ENCODE data around the gene NACC2.

NACC2 gene

DNA sequence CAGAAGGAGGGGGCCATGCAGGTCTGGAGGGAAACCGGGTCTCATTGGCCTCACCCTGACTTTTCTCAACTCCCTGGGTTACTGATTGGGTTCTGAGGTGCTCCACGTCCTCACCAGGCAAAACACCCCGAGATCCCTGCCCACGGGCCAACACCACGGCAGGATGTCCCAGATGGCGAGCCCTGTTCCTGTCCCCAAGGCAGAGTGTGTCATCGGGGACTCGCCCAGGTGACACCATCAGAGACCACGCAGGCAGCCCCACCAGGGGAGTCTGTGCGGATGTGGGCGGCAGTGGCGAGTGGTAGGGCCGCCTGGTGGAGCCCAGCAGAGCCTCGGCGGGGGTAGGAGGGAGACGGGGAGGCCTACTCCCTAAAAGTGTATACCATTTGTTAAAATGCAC, 74.9 kb downstream of the NACC2 start:
- DNase-seq: no peak

DNA sequence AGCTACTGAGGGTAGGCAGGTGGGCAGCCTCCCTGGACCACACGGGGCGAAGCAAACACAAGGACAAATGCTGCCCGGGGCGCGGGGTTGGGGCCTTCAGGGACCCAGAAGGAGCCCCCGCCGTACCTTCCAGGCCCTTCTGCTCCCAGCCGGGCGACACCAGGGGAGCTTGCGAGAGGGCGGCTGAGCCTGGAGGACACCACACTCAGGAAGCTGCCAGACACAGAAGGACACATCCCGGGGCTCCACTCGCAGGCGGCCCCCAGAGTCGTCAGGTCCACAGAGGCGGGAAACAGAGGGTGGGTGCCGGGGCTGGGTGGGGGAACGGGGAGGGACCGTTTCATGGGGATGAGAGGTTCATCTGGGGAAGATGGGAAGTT, 75.4 kb downstream of the NACC2 start:
- DNase-seq: no peak

DNA sequence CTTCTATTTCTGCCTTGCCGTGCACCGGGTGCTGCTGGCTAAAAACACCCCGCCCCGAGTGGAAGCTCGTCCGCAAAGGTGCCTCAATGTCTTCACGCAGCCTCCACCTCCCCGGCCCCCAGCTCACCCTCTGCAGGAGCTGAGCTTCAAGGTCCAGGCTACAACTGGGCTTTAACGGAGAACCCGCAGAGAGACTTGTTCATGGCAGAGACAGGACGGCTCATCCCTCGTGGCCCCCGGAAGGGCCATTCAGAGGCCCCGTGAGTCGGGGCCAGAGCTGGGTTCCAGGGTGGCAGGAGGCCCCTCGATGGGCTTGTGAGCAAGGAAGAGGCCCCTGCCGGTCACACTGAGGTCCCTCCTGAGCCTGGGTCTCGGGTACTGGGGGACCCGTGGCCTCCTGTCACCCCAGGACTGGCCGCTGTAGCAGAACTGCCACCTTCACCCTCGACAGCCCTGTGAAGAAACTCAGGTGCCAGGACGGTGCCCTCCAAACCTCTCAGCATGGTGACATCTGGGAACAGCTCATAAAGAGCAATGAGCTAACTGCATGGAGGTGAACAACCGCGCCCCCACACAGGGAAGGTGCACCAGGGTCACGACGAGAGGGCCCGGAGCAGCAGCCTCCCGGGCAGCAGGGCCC, 75.9 kb downstream of the NACC2 start:
- no peak for DNase-seq

DNA sequence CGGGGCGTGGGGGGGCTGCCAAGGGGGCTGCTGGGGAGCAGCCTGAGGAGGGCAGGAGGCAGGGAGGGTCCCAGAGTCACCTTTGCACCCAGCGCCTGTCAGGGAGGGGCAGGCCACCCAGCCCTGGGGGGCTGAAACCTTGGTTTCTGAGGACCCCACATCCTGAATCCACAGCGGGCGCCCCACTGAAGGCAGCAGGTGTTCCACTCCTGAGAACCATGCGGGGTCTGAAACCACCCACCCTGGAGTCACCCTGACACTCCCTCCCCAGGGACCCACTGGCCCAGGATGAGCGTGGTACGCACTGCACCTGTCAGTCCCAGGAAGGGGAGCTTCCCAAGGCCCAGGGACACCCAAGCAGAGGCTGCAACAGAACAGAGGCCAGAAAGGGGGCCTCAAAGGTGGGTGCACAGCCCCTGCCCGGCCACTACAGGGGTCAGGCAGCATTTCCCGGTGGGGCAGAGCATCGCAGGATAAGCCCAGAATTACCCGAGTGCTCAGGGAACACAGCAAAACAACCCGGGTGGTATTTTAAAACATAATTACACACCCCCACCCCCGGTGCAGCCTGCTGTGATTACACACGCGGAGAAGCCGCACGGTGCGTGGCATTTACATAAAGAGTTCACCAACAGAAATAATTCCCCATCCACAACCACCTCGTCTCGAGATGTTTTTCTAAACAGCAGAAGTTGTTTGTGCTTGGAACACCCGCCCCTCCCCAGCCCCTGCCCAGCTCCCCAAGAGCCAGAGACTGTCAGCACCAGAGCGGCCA, 76.6 kb downstream of the NACC2 start:
- DNase-seq: no peak

DNA sequence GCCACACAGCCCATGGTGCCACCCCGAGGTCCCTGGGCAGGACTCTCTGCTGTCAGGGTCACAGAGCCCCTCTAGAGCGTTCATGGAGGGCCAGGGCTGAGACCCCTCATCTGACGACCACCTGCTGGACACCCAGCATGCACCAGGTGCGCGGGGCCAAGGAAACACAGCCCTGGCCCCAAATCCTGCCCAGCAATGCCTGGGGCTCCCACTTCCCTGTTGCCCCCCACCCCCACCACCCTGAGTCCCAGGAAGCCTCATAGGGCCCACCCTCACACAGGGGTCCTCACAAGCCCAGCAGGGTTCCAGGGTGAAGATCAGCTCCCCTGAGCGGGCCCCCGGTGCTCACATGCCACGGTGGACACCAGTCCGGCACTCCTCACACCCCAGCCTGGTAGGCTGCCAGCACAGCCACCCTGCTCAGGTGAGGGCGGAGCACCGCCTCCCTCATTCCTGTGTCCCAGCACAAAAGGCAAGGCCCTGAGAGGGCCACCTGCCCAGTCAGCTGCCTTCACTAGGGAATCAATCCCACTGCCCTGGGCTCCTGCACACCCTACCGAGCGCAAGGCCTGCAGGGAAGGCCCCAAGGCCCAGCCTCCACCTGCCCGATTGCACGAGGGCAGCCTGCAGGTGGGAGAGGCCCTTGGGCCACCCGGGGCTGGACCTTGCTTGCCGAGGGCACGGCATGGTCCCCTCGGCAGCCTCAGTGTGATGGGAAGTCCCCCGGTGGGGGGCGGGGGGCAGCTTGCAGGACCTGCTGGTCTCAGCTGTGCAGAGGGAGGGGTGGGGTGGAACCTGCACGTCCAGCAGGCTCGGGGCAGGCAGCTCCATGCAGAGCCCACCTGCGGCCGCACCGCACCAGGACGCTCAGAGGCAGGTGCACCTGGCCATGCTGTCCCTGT, 77.5 kb downstream of the NACC2 start:
- DNase-seq: no peak

DNA sequence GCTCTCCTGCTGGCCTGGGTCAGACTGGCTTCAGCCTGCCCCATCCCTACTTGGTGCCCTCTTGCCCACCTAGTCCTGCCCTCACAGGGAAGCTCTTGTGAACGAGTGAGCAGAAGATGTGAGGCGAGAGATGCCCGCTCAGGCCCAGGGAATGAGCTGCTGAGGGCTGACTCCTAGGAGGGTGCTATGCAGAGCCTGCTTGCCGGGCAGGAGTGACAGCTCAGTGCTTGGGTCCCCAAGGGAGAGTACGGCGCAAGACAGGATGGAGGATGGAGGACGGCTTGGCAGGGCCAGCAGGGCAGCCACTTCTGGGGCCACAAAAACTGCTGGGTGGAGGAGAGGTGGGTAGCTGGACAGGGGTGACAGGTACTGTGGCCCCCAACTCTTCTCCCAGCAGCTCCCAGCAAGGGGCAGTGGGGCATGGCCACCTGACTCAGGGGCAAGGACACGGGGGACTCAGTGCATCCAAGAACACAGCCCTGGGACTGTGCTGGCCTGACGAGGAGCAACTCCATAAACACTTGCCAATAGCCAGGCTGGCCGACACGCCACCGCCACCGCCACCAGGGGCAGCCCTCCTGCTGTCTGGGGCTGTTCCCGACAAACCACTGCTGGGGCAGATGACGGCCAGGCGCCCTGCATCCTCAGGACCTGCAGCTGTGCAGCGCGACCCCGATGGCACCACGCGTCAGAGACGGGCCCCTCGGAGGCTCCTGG, 78.4 kb downstream of the NACC2 start:
- DNase-seq: no peak

DNA sequence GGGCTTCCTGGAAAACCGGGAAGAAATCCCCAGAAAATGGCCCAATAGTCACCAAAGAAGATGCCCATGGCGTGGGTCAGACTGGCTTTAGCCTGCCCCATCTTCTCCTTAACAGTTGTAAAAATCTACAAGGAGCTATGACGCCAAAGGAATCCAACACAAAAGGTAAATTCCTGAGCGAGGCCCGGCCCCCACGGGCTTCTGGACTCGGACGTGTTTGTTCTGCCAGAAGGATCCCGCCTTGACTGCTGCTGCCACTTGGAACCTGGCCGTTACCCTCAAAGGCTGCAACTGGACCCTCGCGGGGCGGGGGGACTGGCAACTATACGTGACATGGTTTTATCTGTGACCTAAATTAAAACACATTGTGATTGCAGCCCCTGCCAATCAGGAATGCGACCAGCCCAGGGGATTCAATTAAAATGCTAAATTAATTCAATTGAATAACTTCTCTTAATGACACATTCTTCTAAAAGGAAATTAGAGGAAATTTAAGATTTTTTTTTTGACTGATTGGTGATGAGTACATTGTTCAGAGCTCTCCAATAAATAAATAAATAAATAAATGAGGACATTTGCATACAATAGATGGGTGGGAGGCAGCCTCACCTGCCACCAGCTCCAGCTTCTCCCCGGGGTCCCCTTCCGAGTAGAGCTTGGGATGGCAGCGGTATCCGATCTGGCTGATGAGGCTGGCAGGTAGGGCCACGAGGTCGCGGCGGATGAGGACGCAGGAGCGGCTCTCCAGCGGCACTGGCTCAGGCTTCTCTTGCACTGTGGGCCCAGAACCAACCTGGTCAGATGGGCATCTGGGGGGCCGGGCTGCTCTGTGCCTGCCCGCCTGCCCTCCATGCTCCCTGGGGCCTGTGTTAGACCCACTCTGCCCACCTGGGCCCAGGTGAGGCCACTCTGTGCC, 79.2 kb downstream of the NACC2 start:
- DNase-seq: no peak

DNA sequence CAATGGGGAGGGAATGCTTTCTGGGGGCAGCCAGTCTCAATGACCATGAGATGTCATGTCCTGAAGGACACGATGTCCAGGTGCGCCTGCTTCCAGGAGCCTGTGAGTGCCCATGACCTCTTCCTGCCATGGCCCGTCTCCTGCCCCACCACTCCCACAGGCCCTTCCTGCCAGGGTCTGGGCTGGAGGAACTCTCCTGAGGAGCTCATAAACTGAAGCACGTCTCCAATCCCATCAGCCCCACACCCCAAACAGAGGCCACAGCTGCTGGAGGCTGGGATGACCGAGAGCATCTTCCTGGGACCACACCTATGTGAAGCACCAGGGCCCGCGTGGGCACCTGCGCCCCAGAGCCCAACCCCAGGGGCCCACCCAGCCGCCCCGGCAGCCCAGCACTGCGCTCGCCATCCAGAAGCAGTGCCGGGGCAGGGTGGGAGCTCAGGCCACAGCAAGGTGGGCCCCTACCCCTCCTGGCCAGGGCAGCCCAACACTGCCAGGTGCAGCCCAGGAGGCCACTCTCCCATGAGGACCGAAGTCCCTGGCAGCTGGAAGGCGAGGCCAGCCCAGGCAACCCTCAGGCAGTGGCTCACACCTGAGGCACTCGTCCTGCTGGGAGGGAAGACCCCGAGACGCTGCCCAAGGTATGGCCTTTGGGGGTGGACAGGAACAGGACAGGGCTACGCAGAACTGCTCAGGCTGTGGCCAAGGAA, 80.0 kb downstream of the NACC2 start:
- DNase-seq: no peak

DNA sequence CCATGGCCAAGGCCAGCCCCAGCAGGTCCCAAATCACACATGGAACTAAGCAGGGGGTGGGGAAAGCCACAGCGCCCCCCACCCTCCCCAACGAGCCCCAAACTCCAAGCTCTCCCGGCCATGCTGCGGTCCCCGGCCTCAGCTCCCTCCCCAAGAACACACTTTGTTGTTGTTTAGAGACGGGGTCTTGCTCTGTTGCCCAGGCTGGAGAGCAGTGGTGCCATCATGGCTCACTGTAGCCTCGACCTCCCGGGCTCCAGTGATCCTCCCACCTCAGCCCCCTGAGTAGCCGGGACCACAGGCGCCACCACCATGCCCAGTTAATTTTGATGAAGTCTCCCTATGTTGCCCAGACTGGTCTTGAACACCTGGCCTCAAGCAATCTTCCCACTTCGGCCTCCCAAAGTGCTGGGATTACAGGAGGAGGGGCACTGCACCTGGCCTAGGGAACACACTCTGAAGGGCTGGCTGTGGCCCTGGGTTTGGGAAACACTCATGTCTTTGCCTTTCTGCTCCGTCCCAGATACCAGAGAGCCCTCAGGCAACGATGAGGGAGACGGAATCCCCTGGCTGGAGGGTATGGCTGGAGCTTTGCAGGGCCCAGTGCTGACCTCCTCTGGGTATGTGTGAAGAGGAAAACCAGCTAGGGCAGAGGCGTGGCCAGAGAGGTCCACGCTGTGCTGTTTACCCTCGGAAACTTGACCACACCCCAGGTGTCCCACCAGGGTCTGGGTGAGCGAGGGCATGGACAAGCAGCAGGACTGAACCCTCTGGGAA, 80.8 kb downstream of the NACC2 start:
- no peak for DNase-seq

DNA sequence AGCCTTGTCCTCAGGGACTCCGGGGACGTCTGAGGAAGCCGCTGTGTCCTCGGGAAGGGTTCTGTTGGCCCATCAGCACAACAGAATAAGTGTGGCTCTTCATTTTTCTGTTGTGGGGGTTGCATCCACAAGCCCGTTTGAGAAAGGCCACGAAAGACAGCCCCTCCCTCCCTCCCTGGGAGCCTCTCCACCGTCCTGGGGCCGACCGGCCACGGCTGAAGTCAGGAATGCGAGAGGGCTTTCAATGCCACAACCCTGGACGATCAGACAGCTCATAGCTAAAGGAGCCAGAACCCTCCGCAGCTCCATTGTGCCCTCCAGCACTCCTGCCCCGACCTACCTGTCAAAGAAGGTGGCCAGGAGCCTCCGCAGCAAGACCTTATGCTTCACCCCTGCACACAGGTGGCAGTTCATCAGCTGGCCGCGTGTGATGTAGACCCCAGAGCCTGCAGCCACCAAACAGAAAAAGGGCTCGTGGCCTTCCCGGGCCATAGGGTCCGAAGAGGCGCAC, 81.5 kb downstream of the NACC2 start:
- DNase-seq: no peak

DNA sequence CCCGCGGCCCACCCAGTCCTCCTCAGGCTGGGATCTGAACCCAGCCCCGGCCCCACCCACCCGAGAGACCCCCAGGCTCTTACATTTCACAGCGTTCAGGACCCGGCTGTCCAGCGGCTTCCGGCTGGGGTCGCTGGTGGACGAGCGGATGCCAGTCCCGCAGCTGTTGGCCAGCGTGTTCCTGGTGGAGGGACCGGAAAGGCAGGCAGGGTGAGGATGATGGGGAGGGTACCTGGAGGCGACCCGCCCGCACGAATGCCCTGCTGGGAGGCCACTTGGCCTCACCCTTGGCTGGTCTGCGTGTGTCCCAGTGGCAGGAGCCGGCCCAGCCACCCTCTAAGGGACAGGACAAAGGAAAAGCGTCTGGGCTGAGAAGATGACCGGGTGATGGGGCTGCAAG, 82.0 kb downstream of the NACC2 start:
- DNase-seq: no peak

DNA sequence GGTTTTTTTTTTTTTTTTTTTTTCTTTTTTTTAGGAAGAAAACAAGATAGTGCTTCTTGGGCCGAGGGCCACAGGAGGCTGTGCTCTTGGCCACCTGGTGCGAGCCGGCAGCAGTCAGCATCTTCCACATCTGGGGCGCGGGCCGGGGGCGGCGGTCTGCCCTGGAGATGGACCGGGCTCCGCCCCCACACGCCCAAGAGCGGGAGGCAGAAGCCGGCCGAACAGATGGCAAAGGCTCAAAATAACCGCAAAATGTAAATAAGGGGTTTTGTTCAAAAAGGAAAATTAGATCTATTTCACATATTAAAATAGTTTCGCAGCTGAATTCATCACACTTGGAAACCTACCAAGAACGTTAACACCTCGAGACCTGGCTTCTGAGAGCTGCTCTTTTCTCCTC, 82.4 kb downstream of the NACC2 start:
- DNase-seq: no peak

DNA sequence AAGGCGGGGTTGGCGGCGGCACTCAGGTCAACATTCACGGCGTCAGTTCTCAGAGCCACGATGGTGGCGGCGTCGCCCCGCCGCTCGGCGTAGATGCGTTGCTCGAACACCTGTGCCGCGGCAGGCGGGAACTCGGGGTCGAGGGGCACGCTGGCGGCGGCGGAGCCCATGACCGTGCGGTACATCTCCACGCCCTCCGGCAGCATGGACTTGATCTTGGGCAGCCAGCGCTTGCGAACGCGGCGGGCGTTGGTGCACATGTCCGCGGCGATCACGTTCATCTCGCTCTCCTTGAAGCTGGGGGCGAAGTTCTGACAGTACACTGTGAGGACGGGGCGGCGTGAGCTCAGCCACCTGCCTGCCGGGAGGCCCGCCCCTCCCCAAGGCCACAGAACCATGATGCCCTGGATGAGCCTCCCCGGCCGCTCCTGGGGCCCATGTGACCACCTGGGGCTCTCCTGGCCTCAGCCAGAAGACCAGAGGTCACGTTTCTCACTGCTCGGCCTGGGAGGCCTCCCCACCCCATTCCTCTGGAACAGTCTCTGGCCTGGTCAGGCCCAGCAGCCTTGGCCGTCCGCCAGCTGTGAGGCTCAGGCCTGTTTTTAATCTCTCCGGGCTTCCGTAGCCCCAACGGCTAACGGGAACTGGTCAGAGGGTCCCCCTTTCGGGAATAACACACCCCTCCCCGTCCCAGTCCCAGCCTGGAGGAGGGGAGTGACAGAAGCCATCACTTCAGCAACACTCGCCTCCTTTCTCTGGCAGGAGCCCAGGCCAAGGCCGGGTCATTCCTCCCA, 83.2 kb downstream of the NACC2 start:
- DNase-seq: no peak

DNA sequence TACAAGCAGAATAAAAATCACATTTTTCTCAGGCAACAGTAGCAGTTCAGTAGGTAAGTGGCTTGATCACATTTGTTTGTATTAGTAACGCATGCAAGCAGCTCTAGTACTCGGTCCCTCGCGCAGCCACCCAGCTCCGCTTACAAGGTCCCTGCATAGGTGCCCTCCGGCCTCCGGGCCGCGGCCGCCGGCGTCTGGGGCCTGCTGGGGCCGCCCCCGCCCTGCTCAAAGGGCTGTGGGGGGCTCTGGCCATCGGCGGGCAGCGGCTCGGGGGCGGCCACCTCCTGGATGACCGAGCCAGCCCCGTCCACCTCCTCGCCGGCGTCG, 83.8 kb downstream of the NACC2 start:
- DNase-seq: no peak

DNA sequence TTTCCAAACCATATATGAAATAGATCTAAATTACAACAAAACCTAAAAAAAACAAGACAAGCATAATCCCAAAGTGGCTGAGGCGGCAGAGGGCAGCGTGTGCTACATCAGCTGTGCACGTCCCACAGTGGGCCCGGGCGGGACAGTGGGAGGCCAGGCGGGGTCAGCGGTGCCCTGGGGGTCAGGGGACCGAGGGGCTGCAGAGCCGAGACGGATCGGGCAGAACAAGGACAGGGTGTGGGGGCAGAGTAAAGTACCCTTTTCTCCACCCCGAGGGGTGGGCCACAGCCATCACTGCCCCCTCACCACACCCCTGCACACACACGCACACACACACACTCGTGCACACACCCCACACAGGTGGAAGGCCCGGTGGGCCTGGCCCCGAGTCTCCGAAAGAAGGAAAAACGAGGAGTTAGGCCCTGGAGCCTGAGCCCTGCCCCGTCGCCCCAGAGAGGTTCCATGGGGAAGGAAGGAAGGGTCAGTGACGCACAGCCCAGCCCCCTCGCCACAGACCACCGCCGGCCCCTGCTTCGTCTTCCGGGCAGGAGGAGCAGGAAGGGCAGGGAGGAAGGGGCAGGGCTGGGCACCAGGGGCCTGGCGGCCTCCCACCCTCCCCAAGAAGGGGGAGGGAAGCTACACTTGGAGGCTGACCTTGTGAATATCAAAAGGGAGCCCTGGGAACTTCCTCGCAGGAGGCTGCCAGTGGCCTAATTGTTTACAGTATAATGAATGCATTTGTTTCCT, 84.3 kb downstream of the NACC2 start:
- no peak for DNase-seq

DNA sequence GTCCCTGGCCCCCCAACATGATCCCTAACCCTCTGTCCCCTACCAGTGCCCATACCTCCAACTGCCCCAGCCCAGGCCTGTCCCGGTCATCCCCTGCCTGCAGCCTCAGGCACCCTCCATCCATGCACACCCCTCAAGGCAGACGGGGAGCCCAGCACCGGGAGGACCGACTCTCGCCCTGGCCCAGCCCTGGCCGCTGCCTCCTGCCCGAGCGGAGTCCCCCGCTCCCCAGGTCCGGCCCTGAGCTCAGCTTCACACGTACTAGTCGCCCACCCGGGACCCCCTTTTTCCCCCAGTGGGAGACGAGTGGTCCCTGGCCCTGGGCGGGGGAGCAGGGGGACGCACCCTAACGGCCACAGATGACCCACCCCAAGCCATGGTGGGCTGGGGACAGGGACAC, 84.9 kb downstream of the NACC2 start:
- no peak for DNase-seq

DNA sequence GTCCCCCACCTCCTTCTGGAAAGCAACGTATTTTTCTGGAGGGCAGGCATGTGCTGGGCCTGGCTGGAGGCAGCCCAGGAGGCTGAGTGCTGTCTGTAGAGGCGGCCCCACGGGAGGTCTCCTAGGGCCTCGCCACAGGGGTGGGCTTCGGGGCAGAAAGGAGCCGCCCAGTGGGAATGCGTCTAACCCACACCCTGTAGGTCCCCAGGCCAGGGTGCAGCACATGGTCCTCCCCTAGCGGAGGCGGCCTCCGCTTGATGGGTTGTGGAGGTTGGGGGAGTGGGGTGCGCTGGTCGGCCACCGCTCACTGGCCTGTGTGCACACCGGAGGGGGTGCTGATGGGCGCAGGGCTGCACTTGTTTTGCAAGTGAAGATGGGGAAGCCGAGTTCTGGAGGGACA, 85.6 kb downstream of the NACC2 start:
- DNase-seq: no peak

DNA sequence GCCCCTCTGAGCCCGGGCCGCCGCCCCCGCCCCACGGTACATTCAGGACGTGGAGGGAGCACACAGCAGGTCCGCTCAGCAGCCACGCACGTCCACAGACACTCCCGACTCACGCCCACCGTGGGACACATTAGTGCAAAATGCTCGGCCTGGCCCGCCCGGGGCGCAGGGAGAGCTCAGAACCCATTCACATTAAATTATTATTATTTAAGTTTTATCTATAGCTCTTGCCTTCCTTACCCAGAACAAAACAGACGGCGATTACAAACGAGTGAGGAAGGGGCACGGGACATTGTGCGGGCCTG, 86.4 kb downstream of the NACC2 start:
- no peak for DNase-seq

Measured in activated naive CD4-positive, alpha-beta T cell (primary cell).